ENCODE data around the gene CHERP. TPM values are rescaled to one million over a fixed set of nuclear protein-coding genes. Genes with fewer than 3 reads are reported as not detected.

The CHERP gene
- total and polyA plus RNA-seq, 2 donors (not counting 1 experiment from before 2014, with no cell fraction given): 38.3 to 98.9 TPM

GRCh38 chr19:16585808-16586476 lies 43.7 kb upstream of the CHERP start:
- Mint-ChIP-seq H3K4me3 (peak overlapping the region; percentile 97), H3K27ac (peak overlapping the region; percentile 100), H3K4me1 (peaks cover 92% of the 10 kb centered on the region), H3K9me3 (ENCODE audit: insufficient read depth) (no peaks in the 10 kb centered on the region), H3K27me3 (no peaks in the 10 kb centered on the region)
- Histone ChIP-seq H3K9me3 (ENCODE audit: control extremely low read depth in 1 of 3, control insufficient read depth in 2 of 3, insufficient read depth in 1 of 3, low read length in 2 of 3) (no peaks in the 10 kb centered on the region), H3K9ac (ENCODE audit: low read length) (peak overlapping the region; percentile 89), H2AFZ (ENCODE audit: insufficient read depth, low read depth, low read length, poor library complexity, severe bottlenecking) (peak overlapping the region; percentile 6), H3K4me3 (ENCODE audit: control extremely low read depth in 1 of 5, extremely low read depth in 1 of 5, insufficient read depth in 1 of 5, low read depth in 2 of 5, low read length in 4 of 5) (peak overlapping the region; percentile 68 to 93 (median 85)), H3K4me2 (replicated peaks; ENCODE audit: low read depth, low read length, poor library complexity, severe bottlenecking) (peak overlapping the region; percentile 88), H3K27me3 (replicated peaks in 1 of 4; ENCODE audit: control extremely low read depth in 1 of 4, control insufficient read depth in 3 of 4, insufficient read depth in 4 of 4, low read length in 3 of 4) (no peaks in the 10 kb centered on the region), H3K4me1 (ENCODE audit: control insufficient read depth in 2 of 2, insufficient read depth in 2 of 2, low read length in 2 of 2) (peaks cover 73 to 95% of the 10 kb centered on the region in 2 donors), H4K20me1 (ENCODE audit: control insufficient read depth, insufficient read depth, low read length, poor library complexity, severe bottlenecking) (peaks cover 47% of the 10 kb centered on the region), H3K36me3 (replicated peaks in 1 of 2; ENCODE audit: control extremely low read depth in 1 of 2, control insufficient read depth in 1 of 2, extremely low read depth in 1 of 2, insufficient read depth in 2 of 2, low read length in 1 of 2) (peaks cover 0 to 4% of the 10 kb centered on the region in 2 experiments), H3K79me2 (ENCODE audit: control insufficient read depth, insufficient read depth, low read length) (peaks cover 87% of the 10 kb centered on the region), H3K27ac (ENCODE audit: low read length in 2 of 2) (peak overlapping the region; percentile 98 to 99)
- 6% methylated on average over 7 of the region's 11 CpGs for WGBS (ENCODE audit: insufficient coverage)
- intact Hi-C loops (cut with micrococcal nuclease): loop anchor here (2.0 to 10.0 kb wide), 7 partner anchors 133 to 721 kb away; partner anchors contain the start of genes DDA1, HSH2D, MRPL34 and NWD1
- ChIA-PET CTCF (interaction anchor here (2.5 to 2.7 kb wide), 3 partner anchors 13 to 75 kb away, joined by 8 to 26 read pairs (median 18); partner anchors contain the start of genes SLC35E1 and TMEM38A), POLR2A (interaction anchor here (0.6 to 7.0 kb wide), 13 partner anchors 9 to 635 kb away, joined by 3 to 73 read pairs (median 5); partner anchors contain the start of genes HSH2D, MED26, SLC35E1 and SMIM7)
- peak; percentile 34 for ATAC-seq (ENCODE audit: low read depth)
- no peak for TF ChIP-seq EZH2 (IDR thresholded peaks at IDR 0.05; ENCODE audit: borderline replicate concordance, insufficient read depth, low read depth, low read length, poor library complexity, severe bottlenecking)
- TF ChIP-seq CTCF (IDR thresholded peaks at IDR 0.05): no peak
- DNase-seq: peak; percentile 92
